Omental fat pad (tissue), 4 donors: Measurements from ENCODE around the gene U2AF2. TPM values are rescaled to one million over a fixed set of nuclear protein-coding genes. Genes with fewer than 3 reads are reported as not detected.

Experiments used
- ATAC-seq: fragments of 150-250 bp; one replicate; pipeline ENCODE4 v1.9.1; 2016; ENCODE audit warnings: mild to moderate bottlenecking, moderate library complexity; ENCODE audit not compliant: low FRiP score
- DNase-seq: peaks from one replicate; pipeline ENCODE4 v3.0.0-alpha.2; 2019; ENCODE audit warnings: low spot score
- total RNA-seq, 4 donors: library from RNA; depleted of rRNA; stranded (reverse); fragments of >200 nt; gene quantifications; one replicate each; pipeline ENCODE4 v1.1.0, GENCODE V29; 2016
- TF ChIP-seq, protein P1 (sequence below), 3 donors: fragments of 450-650 bp; IDR thresholded peaks; one replicate each; pipeline ENCODE4 v1.5.1; 2016 to 2017; ENCODE audit warnings: antibody characterized with exemption in 3 of 3, mild to moderate bottlenecking in 3 of 3, moderate library complexity in 2 of 3

Gene U2AF2
- total RNA-seq, 4 donors from 2014 or later = 55.2 to 132 (median 86.1) TPM

GRCh38 chr19:55611300-55611982 lies 43.4 kb upstream of the U2AF2 start:
- TF ChIP-seq, protein P1, sequence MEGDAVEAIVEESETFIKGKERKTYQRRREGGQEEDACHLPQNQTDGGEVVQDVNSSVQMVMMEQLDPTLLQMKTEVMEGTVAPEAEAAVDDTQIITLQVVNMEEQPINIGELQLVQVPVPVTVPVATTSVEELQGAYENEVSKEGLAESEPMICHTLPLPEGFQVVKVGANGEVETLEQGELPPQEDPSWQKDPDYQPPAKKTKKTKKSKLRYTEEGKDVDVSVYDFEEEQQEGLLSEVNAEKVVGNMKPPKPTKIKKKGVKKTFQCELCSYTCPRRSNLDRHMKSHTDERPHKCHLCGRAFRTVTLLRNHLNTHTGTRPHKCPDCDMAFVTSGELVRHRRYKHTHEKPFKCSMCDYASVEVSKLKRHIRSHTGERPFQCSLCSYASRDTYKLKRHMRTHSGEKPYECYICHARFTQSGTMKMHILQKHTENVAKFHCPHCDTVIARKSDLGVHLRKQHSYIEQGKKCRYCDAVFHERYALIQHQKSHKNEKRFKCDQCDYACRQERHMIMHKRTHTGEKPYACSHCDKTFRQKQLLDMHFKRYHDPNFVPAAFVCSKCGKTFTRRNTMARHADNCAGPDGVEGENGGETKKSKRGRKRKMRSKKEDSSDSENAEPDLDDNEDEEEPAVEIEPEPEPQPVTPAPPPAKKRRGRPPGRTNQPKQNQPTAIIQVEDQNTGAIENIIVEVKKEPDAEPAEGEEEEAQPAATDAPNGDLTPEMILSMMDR (IDR thresholded peaks at IDR 0.05) = no peak
- no peak for DNase-seq
- no peak for ATAC-seq

DNA sequence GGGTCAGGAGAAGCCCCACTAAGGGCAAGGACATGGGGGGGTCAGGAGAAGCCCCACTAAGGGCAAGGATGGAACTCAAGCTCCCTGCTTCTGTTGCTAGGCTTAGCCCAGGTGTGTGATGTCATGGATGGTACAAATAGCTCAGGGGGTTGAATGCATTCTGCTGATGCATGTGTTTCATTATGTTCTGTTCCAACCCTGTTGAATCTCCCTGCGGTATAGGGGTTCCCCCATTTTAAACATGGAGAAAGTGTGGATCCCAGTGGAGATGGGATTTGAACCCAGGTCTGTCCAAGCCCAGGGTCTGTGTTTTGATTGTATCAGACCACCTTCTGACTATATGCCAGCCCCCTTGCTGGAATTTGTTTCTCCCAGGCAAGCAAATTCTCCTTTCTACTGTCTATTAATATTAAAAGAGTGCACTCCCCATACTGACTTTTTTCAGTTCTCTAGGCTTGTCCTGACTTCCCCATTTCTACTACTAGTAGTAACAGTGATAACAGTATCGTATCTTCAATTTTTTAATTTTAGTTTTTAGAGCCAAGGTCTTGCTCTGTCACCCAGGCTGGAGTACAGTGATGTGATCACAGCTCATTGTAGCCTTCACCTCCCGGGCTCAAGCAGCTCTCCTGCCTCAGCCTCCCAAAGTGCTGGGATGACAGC lies 42.7 kb upstream of the U2AF2 start:
- no peak for ATAC-seq
- TF ChIP-seq, protein P1 (IDR thresholded peaks at IDR 0.05) = no peak

DNA sequence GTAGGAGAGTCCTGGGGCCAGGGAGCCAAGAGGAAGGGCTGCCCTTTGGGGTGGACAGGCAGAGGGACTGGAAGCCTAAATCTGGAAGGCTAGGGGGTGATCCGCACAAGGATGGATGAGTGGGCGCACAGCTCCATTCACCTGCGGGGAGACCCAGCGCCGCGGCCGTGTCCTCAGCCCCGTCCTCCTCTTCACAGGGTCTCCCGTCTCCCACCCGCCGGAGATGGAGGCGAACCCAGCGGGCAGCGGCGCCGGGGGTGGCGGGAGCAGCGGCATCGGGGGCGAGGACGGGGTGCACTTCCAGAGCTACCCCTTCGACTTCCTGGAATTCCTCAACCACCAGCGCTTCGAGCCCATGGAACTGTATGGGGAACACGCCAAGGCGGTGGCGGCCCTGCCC lies 41.4 kb upstream of the U2AF2 start:
- no peak for DNase-seq
- TF ChIP-seq, protein P1 (IDR thresholded peaks at IDR 0.05) = no peak
- no peak for ATAC-seq

More for the DNA sequence above, 42.7 kb upstream of the U2AF2 start:
- DNase-seq = no peak

DNA sequence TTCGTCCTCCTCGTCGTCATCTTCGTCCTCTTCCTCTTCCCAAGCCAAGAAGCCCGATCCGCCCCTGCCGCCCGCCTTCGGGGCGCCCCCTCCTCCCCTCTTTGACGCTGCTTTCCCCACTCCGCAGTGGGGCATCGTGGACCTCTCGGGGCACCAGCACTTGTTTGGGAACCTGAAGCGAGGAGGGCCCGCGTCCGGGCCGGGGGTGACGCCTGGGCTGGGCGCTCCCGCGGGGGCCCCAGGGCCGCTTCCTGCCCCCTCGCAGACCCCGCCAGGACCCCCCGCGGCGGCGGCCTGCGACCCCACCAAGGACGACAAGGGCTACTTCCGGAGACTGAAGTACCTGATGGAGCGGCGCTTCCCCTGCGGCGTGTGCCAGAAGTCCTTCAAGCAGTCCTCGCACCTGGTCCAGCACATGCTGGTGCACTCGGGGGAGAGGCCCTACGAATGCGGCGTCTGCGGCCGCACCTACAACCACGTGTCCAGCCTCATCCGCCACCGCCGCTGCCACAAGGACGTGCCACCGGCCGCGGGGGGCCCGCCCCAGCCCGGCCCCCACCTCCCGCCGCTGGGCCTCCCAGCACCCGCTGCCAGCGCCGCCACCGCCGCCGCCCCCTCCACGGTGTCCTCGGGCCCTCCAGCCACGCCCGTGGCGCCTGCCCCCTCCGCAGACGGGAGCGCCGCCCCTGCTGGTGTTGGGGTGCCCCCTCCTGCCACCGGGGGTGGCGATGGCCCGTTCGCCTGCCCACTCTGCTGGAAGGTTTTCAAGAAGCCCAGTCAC lies 40.7 kb upstream of the U2AF2 start:
- TF ChIP-seq, protein P1 (IDR thresholded peaks at IDR 0.05) = no peak
- ATAC-seq = no peak
- DNase-seq = no peak

DNA sequence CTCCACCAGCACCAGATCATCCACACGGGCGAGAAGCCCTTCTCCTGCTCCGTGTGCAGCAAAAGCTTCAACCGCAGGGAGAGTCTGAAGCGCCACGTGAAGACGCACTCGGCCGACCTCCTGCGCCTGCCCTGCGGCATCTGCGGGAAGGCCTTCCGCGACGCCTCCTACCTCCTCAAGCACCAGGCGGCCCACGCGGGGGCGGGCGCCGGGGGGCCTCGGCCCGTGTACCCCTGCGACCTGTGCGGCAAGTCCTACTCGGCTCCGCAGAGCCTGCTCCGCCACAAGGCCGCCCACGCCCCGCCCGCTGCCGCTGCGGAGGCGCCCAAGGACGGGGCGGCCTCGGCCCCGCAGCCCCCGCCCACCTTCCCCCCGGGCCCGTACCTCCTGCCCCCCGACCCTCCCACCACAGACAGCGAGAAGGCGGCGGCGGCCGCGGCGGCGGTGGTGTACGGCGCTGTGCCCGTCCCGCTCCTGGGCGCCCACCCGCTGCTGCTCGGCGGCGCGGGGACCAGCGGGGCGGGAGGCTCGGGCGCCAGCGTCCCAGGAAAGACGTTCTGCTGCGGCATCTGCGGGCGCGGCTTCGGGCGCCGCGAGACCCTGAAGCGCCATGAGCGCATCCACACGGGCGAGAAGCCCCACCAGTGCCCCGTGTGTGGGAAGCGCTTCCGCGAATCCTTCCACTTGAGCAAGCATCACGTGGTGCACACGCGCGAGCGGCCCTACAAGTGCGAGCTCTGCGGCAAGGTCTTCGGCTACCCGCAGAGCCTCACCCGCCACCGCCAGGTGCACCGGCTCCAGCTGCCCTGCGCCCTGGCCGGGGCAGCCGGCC lies 39.9 kb upstream of the U2AF2 start:
- ATAC-seq (no peak), DNase-seq (no peak)
- TF ChIP-seq, protein P1 (IDR thresholded peaks at IDR 0.05) = no peak

GRCh38 chr19:55615543-55616394 lies 39.1 kb upstream of the U2AF2 start:
- ATAC-seq = no peak
- TF ChIP-seq, protein P1 (IDR thresholded peaks at IDR 0.05) = no peak
- DNase-seq = no peak
